HCT116 (cell line): ENCODE data around the gene PDE4D. TPM values are rescaled to one million over a fixed set of nuclear protein-coding genes. Genes with fewer than 3 reads are reported as not detected.

Experiments
- ATAC-seq: fragments of 200-7000 bp; cut with Tn5 transposase; 2 replicates; pipeline ENCODE4 v1.9.1; 2020; ENCODE audit warnings: mild to moderate bottlenecking, moderate library complexity
- BruUV-seq: library from RNA; stranded (reverse); fragments of 400-500 nt; replicated peaks from 2 replicates; lab custom pipeline; 2021; lab: Mats Ljungman, UMichigan
- CTCF ChIA-PET: fragments of 300-600 bp; sonication (Branson Sonifier 250); formaldehyde crosslinking; loops from one replicate; lab custom pipeline; 2021; ENCODE audit warnings: antibody characterized with exemption; lab: Charles Lee
- POLR2A ChIA-PET: fragments of 300-600, 350-600 bp; sonication (Branson Sonifier 250); formaldehyde crosslinking; loops from one replicate; lab custom pipeline; 2021; ENCODE audit warnings: antibody characterized with exemption; lab: Charles Lee
- RAD21 ChIA-PET, 2 experiments: fragments of 300-600 bp; sonication (Branson Sonifier 250); formaldehyde crosslinking; loops; one replicate each; lab custom pipeline; 2023; ENCODE audit warnings: low total read pairs in 2 of 2; ENCODE audit not compliant: uncharacterized antibody in 2 of 2, unreplicated experiment in 2 of 2, low non-redundant PET in 1 of 2; lab: Charles Lee
- DNase-seq: peaks from one replicate; pipeline ENCODE4 v3.0.0-alpha.2; 2010; ENCODE audit warnings: low read depth, low spot score
- H2AFZ ChIP-seq: fragments of 200-600 bp; shearing (Covaris generic), sonication (generic); 2 replicates; pipeline ENCODE4 v1.6.1; 2017; ENCODE audit warnings: low read depth, mixed run types, mixed read lengths, antibody characterized with exemption, low read length; ENCODE audit not compliant: poor library complexity, severe bottlenecking
- H3K27ac ChIP-seq: 2 replicates; pipeline ENCODE4 v1.5.1; 2012; ENCODE audit warnings: low read depth, low read length
- H3K27me3 ChIP-seq: fragments of 200-600 bp; sonication (generic); 2 replicates; pipeline ENCODE4 v1.6.1; 2016; ENCODE audit warnings: mixed run types, low read length, mixed read lengths; ENCODE audit not compliant: insufficient read depth
- H3K36me3 ChIP-seq, 2 experiments: fragments of 200-500 bp in 1 of 2; fragments of 200-600 bp in 1 of 2; sonication (Bioruptor generic) in 1 of 2; sonication (generic) in 1 of 2; 2 replicates each; pipeline versions ENCODE4 v1.5.1 to v1.6.1; 2014 to 2016; ENCODE audit warnings: low read length in 2 of 2, inconsistent platforms in 1 of 2, mixed read lengths in 1 of 2, mixed run types in 1 of 2; ENCODE audit not compliant: insufficient read depth in 2 of 2, control insufficient read depth in 1 of 2
- H3K4me1 ChIP-seq, 2 experiments: fragments of 200-600 bp in 1 of 2; sonication (generic) in 1 of 2; 2 replicates each; pipeline versions ENCODE4 v1.5.1 to v1.6.1; 2012 to 2017; ENCODE audit warnings: low read length in 2 of 2, inconsistent platforms in 1 of 2, mild to moderate bottlenecking in 1 of 2, mixed read lengths in 1 of 2, mixed run types in 1 of 2, moderate library complexity in 1 of 2; ENCODE audit not compliant: insufficient read depth in 2 of 2, control insufficient read depth in 1 of 2
- H3K4me2 ChIP-seq: fragments of 200-600 bp; sonication (generic); 2 replicates; pipeline ENCODE4 v1.6.1; 2017; ENCODE audit warnings: mixed run types, low read length, mixed read lengths
- H3K4me3 ChIP-seq, 2 experiments: fragments of 200-600 bp in 1 of 2; sonication (generic) in 1 of 2; replicated peaks in 1 of 2; 2 replicates each; pipeline ENCODE4 v1.5.1; 2011 to 2016; ENCODE audit warnings: low read length in 2 of 2, control low read depth in 1 of 2, low read depth in 1 of 2, mild to moderate bottlenecking in 1 of 2, mixed read lengths in 1 of 2, mixed run types in 1 of 2
- H3K79me2 ChIP-seq: fragments of 200-600 bp; sonication (generic); 2 replicates; pipeline ENCODE4 v1.6.1; 2017; ENCODE audit warnings: mild to moderate bottlenecking, mixed run types, low read length, moderate library complexity, mixed read lengths; ENCODE audit not compliant: insufficient read depth
- H3K9ac ChIP-seq: fragments of 200-600 bp; sonication (generic); 2 replicates; pipeline ENCODE4 v1.6.1; 2016; ENCODE audit warnings: low read length, mixed read lengths
- H3K9me2 ChIP-seq: fragments of 200-600 bp; sonication (generic), shearing (Covaris generic); 2 replicates; pipeline ENCODE4 v1.6.1; 2017; ENCODE audit warnings: mixed run types, mild to moderate bottlenecking, moderate library complexity; ENCODE audit not compliant: insufficient read depth
- H3K9me3 ChIP-seq, 2 experiments: fragments of 200-500 bp in 1 of 2; fragments of 200-600 bp in 1 of 2; sonication (Bioruptor generic) in 1 of 2; sonication (generic) in 1 of 2; 2 replicates each; pipeline ENCODE4 v1.6.1; 2014 to 2017; ENCODE audit warnings: low read length in 2 of 2, mixed read lengths in 2 of 2, inconsistent platforms in 1 of 2, low read depth in 1 of 2, mild to moderate bottlenecking in 1 of 2, mixed run types in 1 of 2, moderate library complexity in 1 of 2; ENCODE audit not compliant: control insufficient read depth in 1 of 2, insufficient read depth in 1 of 2
- H4K20me1 ChIP-seq: fragments of 200-600 bp; sonication (generic), shearing (Covaris generic); 2 replicates; pipeline ENCODE4 v1.6.1; 2017; ENCODE audit warnings: mixed run types, mild to moderate bottlenecking, moderate library complexity; ENCODE audit not compliant: insufficient read depth
- CBX3 ChIP-seq: IDR thresholded peaks from 2 replicates; pipeline ENCODE4 v1.6.1; 2012; ENCODE audit warnings: low read depth
- EZH2 ChIP-seq: fragments of 200-600 bp; sonication (generic); IDR thresholded peaks from 2 replicates; pipeline ENCODE4 v1.6.1; 2017; ENCODE audit warnings: antibody characterized with exemption, mixed run types
- MAX ChIP-seq: IDR thresholded peaks from 2 replicates; pipeline ENCODE4 v1.6.1; 2012
- POLR2A ChIP-seq: IDR thresholded peaks from 2 replicates; pipeline ENCODE4 v1.7.0; 2011; ENCODE audit warnings: borderline replicate concordance; ENCODE audit not compliant: insufficient read depth, insufficient read length; ENCODE audit errors: extremely low read depth
- RAD21 ChIP-seq: IDR thresholded peaks from 2 replicates; pipeline ENCODE4 v1.6.1; 2012; ENCODE audit warnings: low read depth, mild to moderate bottlenecking
- SIN3A ChIP-seq: IDR thresholded peaks from 2 replicates; pipeline ENCODE4 v1.6.1; 2012; ENCODE audit warnings: low read depth
- SRF ChIP-seq: IDR thresholded peaks from 2 replicates; pipeline ENCODE4 v1.6.1; 2012; ENCODE audit warnings: low read depth
- ZBTB33 ChIP-seq: IDR thresholded peaks from 2 replicates; pipeline ENCODE4 v1.6.1; 2011; ENCODE audit warnings: mild to moderate bottlenecking, low read length, moderate library complexity; ENCODE audit not compliant: insufficient replicate concordance; ENCODE audit errors: extremely low read depth
- intact Hi-C: fragments of 100-400 bp; cut with micrococcal nuclease; formaldehyde crosslinking; loops from 2 replicates; pipeline ENCODE4 v1.10.0; 2022
- total RNA-seq: library from RNA; stranded (reverse); gene quantifications from one replicate; pipeline ENCODE4 v1.2.1, GENCODE V29; 2021; ENCODE audit not compliant: unreplicated experiment
- TF ChIP-seq, protein P1 (sequence below): IDR thresholded peaks from 2 replicates; pipeline ENCODE4 v1.6.1; 2012

The PDE4D gene
- total RNA-seq, 1 experiment from 2014 or later = 1.1 TPM

GRCh38 chr5:59421986-59422941 is 471.3 kb downstream of the PDE4D start:
- ATAC-seq = no peak

More at GRCh38 chr5:59421986-59422941, 471.3 kb downstream of the PDE4D start:
- RAD21 ChIA-PET = no interaction called here
- no peaks in the 10 kb centered on the region for H3K4me1 ChIP-seq
- H3K9ac ChIP-seq = no peak overlapping the region
- intact Hi-C loops = no loop called here
- no peaks in the 10 kb centered on the region for H3K36me3 ChIP-seq
- no peaks in the 10 kb centered on the region for H3K9me3 ChIP-seq
- no peak overlapping the region for H3K4me2 ChIP-seq
- no peak overlapping the region for H3K27ac ChIP-seq
- DNase-seq = no peak
- CTCF ChIA-PET = no interaction called here
- H3K9me2 ChIP-seq = no peaks in the 10 kb centered on the region
- H3K4me3 ChIP-seq = no peak overlapping the region
- H2AFZ ChIP-seq = no peak overlapping the region
- no peaks in the 10 kb centered on the region for H3K79me2 ChIP-seq
- H3K27me3 ChIP-seq = no peaks in the 10 kb centered on the region
- POLR2A ChIA-PET = no interaction called here
- TF ChIP-seq, protein P1, sequence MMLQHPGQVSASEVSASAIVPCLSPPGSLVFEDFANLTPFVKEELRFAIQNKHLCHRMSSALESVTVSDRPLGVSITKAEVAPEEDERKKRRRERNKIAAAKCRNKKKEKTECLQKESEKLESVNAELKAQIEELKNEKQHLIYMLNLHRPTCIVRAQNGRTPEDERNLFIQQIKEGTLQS = no peak
- TF ChIP-seq POLR2A (no peak), RAD21 (no peak), MAX (no peak), ZBTB33 (no peak), SRF (no peak), SIN3A (no peak), EZH2 (no peak), CBX3 (no peak)
- H4K20me1 ChIP-seq = no peaks in the 10 kb centered on the region
- BruUV-seq = no TSS peak
